ENCODE measurements around the gene BOK.
A peak's percentile ranks its signal among the peaks of the same experiment; 100 is the strongest.
"Not testable (repeated sequence)": the region's sequence is repeated elsewhere in the genome, so short reads cannot be mapped to it uniquely, and the experiment has no call there.

BOK gene

GRCh38 chr2:241559323-241560161 is 997 bp downstream of the BOK start:
- peaks cover 12% of the 10 kb centered on the region for H3K4me1 ChIP-seq (ENCODE audit: insufficient read depth, low read length)
- peak overlapping the region; percentile 79 for H3K9ac ChIP-seq (ENCODE audit: low read depth, low read length)
- H3K9me3 ChIP-seq (ENCODE audit: control insufficient read depth, insufficient read depth, low read length), result 0 out of 2 replicates have a peak, but pooled peaks cover 5% of the 10 kb centered on the region

GRCh38 chr2:241560162-241560882 is 1.8 kb downstream of the BOK start:
- Histone ChIP-seq H3K36me3 (ENCODE audit: insufficient read depth, low read length) (no peaks in the 10 kb centered on the region), H3K9me3 (ENCODE audit: control insufficient read depth, insufficient read depth, low read length) (0 out of 2 replicates have a peak, but pooled peaks cover 5% of the 10 kb centered on the region), H3K4me1 (ENCODE audit: insufficient read depth, low read length) (peaks cover 13% of the 10 kb centered on the region), H3K9ac (ENCODE audit: low read depth, low read length) (peak overlapping the region; percentile 79; the same call in 1 of the 2 replicates)

More at GRCh38 chr2:241559323-241560161, 997 bp downstream of the BOK start:
- no peaks in the 10 kb centered on the region for H3K36me3 ChIP-seq (ENCODE audit: insufficient read depth, low read length)

DNA sequence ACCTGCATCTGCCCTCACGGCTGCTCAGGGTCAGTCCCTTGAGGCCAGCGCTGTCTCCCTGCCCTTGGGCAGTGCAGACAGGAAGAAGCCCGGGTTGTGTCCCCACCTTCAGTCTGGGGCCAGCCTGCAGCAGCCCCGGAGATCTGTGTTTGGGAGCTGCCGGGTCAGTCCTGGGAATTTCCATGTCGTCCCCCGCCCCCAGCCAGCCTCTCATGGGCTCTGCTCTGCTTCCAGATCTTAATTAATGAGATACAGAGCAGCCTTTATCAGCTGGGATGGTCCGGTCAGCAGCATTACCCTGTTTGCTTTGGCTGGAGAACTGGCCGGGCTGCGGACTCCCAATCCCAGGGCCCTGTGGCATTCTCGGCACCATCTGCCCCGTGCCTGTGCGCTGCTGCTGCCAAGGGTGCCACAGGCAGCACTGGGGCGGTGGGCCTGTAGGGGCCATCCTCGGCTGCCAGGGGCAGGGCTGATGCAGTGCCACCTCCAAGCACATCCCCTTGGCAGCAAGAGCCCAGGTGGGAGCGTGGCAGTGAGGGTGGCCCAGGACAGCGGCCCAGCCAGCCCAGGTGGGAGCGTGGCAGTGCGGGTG is 2.4 kb downstream of the BOK start:
- H3K4me1 ChIP-seq (ENCODE audit: insufficient read depth, low read length), result peaks cover 10% of the 10 kb centered on the region; the same call in 1 of the 2 replicates
- 0 out of 2 replicates have a peak, but pooled peaks cover under 1% of the 10 kb centered on the region for H3K9me3 ChIP-seq (ENCODE audit: control insufficient read depth, insufficient read depth, low read length)
- H3K36me3 ChIP-seq (ENCODE audit: insufficient read depth, low read length), result no peaks in the 10 kb centered on the region

GRCh38 chr2:241561832-241562231 is 3.3 kb downstream of the BOK start:
- Histone ChIP-seq H3K9ac (ENCODE audit: low read depth, low read length) (no peak overlapping the region), H3K36me3 (ENCODE audit: insufficient read depth, low read length) (no peaks in the 10 kb centered on the region), H3K4me1 (ENCODE audit: insufficient read depth, low read length) (peaks cover 10% of the 10 kb centered on the region; the same call in 1 of the 2 replicates), H3K9me3 (ENCODE audit: control insufficient read depth, insufficient read depth, low read length) (no peaks in the 10 kb centered on the region)

More for the DNA sequence above, 2.4 kb downstream of the BOK start:
- H3K9ac ChIP-seq (ENCODE audit: low read depth, low read length), result no peak overlapping the region

DNA sequence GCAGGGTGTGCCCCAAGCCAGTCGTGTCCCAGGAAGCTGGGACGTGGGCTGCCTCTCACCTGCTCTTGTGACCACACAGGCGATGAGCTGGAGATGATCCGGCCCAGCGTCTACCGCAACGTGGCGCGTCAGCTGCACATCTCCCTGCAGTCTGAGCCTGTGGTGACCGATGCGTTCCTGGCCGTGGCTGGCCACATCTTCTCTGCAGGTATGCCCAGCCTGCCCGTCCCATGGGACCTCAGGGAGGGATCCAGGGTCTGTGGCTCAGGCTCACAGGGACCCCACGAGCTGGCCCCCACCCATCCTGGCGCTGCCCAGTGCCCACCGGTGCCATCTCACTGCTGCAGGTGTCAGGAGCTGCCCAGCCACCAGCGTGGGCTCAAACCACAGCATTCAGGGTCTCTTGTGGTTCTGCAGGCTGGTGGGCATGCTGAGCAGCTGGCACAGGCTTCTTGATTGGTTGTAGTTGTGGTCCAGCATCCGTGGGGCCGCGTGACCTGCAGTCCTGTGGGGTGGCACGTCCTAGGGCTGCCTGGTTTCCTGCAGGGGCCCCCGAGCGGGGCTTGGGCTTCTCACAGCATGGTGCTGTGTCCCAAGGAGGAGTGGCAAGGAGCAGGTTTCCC is 3.8 kb downstream of the BOK start:
- H3K36me3 ChIP-seq (ENCODE audit: insufficient read depth, low read length), result no peaks in the 10 kb centered on the region
- no peak overlapping the region for H3K9ac ChIP-seq (ENCODE audit: low read depth, low read length)
- no peaks in the 10 kb centered on the region for H3K9me3 ChIP-seq (ENCODE audit: control insufficient read depth, insufficient read depth, low read length)
- H3K4me1 ChIP-seq (ENCODE audit: insufficient read depth, low read length), result peaks cover 10% of the 10 kb centered on the region; the same call in 1 of the 2 replicates

- no peaks in the 10 kb centered on the region; the same call in 1 of the 2 replicates for H3K36me3 ChIP-seq (ENCODE audit: insufficient read depth, low read length)
- no peak overlapping the region for H3K9ac ChIP-seq (ENCODE audit: low read depth, low read length)
- no peaks in the 10 kb centered on the region for H3K9me3 ChIP-seq (ENCODE audit: control insufficient read depth, insufficient read depth, low read length)
- H3K4me1 ChIP-seq (ENCODE audit: insufficient read depth, low read length), result peaks cover 10% of the 10 kb centered on the region; the same call in 1 of the 2 replicates
These were observed 4.5 kb downstream of the BOK start for GRCh38 chr2:241563031-241563507.

- Histone ChIP-seq H3K36me3 (ENCODE audit: insufficient read depth, low read length) (no peaks in the 10 kb centered on the region; the same call in 1 of the 2 replicates), H3K9me3 (ENCODE audit: control insufficient read depth, insufficient read depth, low read length) (no peaks in the 10 kb centered on the region), H3K9ac (ENCODE audit: low read depth, low read length) (no peak overlapping the region), H3K4me1 (ENCODE audit: insufficient read depth, low read length) (peaks cover 10% of the 10 kb centered on the region; the same call in 1 of the 2 replicates)
These were observed 5.0 kb downstream of the BOK start for GRCh38 chr2:241563571-241563980.

DNA sequence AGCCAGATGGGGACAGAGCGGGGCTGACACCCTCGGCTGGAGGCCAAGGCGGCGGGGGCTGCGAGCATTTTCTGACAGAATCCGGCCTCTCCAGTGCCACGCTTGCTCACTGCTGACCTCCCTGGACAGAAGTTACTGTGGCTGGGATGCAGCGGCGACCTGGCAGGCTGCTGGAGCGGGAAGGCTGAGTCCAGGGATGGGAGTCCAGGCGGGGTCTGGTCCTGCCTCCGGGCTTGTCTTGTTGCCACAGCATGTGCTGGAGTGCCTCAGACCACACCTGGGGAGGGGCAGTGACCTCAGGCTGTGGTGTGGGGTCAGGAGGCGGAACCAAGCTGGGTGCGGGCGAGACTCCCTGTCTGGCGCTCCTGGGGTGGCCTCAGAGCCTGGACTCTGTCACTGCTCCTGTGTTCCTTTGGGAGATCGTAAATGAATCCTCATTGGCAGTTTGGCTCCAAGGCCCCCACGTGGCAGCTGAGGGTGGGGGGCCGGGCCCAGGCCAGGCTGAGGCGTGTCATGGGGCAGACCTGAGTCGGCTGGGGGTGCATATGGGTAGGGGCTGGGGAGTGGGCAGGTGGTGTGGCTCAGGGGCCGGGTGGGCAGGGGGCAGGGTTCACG is 5.5 kb downstream of the BOK start:
- H3K9ac ChIP-seq (ENCODE audit: low read depth, low read length), result no peak overlapping the region
- H3K36me3 ChIP-seq (ENCODE audit: insufficient read depth, low read length), result no peaks in the 10 kb centered on the region; the same call in 1 of the 2 replicates
- peaks cover 10% of the 10 kb centered on the region; the same call in 1 of the 2 replicates for H3K4me1 ChIP-seq (ENCODE audit: insufficient read depth, low read length)
- no peaks in the 10 kb centered on the region for H3K9me3 ChIP-seq (ENCODE audit: control insufficient read depth, insufficient read depth, low read length)

- no peaks in the 10 kb centered on the region; the same call in 1 of the 2 replicates for H3K36me3 ChIP-seq (ENCODE audit: insufficient read depth, low read length)
- peaks cover 10% of the 10 kb centered on the region; the same call in 1 of the 2 replicates for H3K4me1 ChIP-seq (ENCODE audit: insufficient read depth, low read length)
- no peak overlapping the region for H3K9ac ChIP-seq (ENCODE audit: low read depth, low read length)
- H3K9me3 ChIP-seq (ENCODE audit: control insufficient read depth, insufficient read depth, low read length), result no peaks in the 10 kb centered on the region
These were observed 6.3 kb downstream of the BOK start for GRCh38 chr2:241564596-241565410.

GRCh38 chr2:241565411-241565810 is 6.9 kb downstream of the BOK start:
- Histone ChIP-seq H3K9me3 (ENCODE audit: control insufficient read depth, insufficient read depth, low read length) (no peaks in the 10 kb centered on the region), H3K9ac (ENCODE audit: low read depth, low read length) (no peak overlapping the region), H3K4me1 (ENCODE audit: insufficient read depth, low read length) (peaks cover 5% of the 10 kb centered on the region; the same call in 1 of the 2 replicates), H3K36me3 (ENCODE audit: insufficient read depth, low read length) (no peaks in the 10 kb centered on the region; the same call in 1 of the 2 replicates)

DNA sequence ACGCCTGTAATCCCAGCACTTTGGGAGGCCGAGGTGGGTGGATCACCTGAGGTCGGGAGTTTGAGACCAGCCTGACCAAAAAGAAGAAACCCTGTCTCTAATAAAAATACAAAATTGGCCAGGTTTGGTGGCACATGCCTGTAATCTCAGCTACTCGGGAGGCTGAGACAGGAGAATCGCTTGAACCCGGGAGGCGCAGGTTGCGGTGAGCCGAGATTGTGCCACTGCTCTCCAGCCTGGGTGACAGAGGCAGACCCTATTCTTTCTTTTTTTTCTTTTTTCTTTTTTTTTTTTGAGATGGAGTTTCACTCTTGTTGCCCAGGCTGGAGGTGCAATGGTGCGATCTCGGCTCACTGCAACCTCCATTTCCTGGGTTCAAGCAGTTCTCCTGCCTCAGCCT is 7.5 kb downstream of the BOK start:
- not testable (repeated sequence) for H3K4me1 ChIP-seq (ENCODE audit: insufficient read depth, low read length)

GRCh38 chr2:241566468-241566867 is 7.9 kb downstream of the BOK start:
- Histone ChIP-seq H3K9me3 (ENCODE audit: control insufficient read depth, insufficient read depth, low read length) (no peaks in the 10 kb centered on the region), H3K4me1 (ENCODE audit: insufficient read depth, low read length) (peaks cover 5% of the 10 kb centered on the region; the same call in 1 of the 2 replicates), H3K36me3 (ENCODE audit: insufficient read depth, low read length) (no peaks in the 10 kb centered on the region; the same call in 1 of the 2 replicates), H3K9ac (ENCODE audit: low read depth, low read length) (no peak overlapping the region)

More for the DNA sequence above, 7.5 kb downstream of the BOK start:
- H3K9me3 ChIP-seq (ENCODE audit: control insufficient read depth, insufficient read depth, low read length); H3K9ac ChIP-seq (ENCODE audit: low read depth, low read length); H3K36me3 ChIP-seq (ENCODE audit: insufficient read depth, low read length): not testable (repeated sequence)

DNA sequence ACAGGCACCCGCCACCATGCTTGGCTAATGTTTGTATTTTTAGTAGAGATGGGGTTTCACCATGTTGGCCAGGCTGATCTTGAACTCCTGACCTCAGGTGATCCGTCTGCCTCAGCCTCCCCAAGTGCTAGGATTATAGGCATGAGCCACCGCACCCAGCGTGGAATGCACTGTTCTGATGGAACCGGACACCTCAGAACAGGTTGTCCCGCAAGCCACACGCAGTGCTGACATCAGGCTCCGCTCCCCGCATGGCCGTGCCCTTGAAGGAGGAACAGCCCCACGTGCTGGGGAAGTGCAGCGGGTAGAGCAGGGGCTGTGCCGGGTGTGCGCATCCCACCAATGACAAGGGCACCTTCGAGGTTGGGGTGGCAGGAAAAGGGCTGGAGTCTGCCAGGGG is 8.7 kb downstream of the BOK start:
- not testable (repeated sequence) for H3K4me1 ChIP-seq (ENCODE audit: insufficient read depth, low read length); H3K9ac ChIP-seq (ENCODE audit: low read depth, low read length); H3K36me3 ChIP-seq (ENCODE audit: insufficient read depth, low read length); H3K9me3 ChIP-seq (ENCODE audit: control insufficient read depth, insufficient read depth, low read length)
